ENCODE results near the gene METRN.
"Not testable (repeated sequence)": the region's sequence is repeated elsewhere in the genome, so short reads cannot be mapped to it uniquely, and the experiment has no call there.

DNA sequence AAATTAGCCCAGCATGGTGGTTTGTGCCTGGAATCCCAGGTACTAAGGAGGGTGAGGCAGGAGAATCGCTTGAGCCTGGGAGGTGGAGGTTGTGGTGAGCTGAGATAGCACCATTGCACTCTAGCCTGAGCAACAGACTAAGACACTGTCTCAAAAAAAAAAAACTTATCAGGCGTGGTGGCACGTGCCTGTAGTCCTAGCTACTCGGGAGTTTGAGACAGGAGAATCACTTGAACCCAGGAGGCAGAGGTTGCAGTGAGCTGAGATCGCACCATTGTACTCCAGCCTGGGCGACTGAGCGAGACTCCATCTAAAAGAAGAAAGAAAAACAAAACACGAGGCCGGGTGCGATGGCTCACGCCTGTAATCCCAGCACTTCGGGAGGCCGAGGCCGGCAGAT is 28.0 kb downstream of the METRN start:
- TF ChIP-seq, protein P1, sequence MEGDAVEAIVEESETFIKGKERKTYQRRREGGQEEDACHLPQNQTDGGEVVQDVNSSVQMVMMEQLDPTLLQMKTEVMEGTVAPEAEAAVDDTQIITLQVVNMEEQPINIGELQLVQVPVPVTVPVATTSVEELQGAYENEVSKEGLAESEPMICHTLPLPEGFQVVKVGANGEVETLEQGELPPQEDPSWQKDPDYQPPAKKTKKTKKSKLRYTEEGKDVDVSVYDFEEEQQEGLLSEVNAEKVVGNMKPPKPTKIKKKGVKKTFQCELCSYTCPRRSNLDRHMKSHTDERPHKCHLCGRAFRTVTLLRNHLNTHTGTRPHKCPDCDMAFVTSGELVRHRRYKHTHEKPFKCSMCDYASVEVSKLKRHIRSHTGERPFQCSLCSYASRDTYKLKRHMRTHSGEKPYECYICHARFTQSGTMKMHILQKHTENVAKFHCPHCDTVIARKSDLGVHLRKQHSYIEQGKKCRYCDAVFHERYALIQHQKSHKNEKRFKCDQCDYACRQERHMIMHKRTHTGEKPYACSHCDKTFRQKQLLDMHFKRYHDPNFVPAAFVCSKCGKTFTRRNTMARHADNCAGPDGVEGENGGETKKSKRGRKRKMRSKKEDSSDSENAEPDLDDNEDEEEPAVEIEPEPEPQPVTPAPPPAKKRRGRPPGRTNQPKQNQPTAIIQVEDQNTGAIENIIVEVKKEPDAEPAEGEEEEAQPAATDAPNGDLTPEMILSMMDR (IDR thresholded peaks at IDR 0.05): not testable (repeated sequence)
- TF ChIP-seq POLR2A (IDR thresholded peaks at IDR 0.05); EP300 (IDR thresholded peaks at IDR 0.05; ENCODE audit: low read depth): not testable (repeated sequence)

Measured in transverse colon (tissue), 3 donors.